GM12878 (cell line): Measurements from ENCODE around the gene WDR48. TPM values are rescaled to one million over a fixed set of nuclear protein-coding genes. Genes with fewer than 3 reads are reported as not detected.

Source experiments
- ATAC-seq: fragments of 200-7000 bp; cut with Tn5 transposase; 3 replicates; pipeline ENCODE4 v1.9.1; 2020; ENCODE audit warnings: mild to moderate bottlenecking, moderate library complexity
- BruUV-seq: library from RNA; stranded (reverse); fragments of 400-500 nt; replicated peaks from 2 replicates; lab custom pipeline; 2021; lab: Mats Ljungman, UMichigan
- CTCF ChIA-PET: fragments of 300-600 bp; sonication (Branson Sonifier 250); formaldehyde crosslinking; extraction: SDS; loops from one replicate; lab custom pipeline; 2021; ENCODE audit warnings: inconsistent platforms; lab: Yijun Ruan, JAX
- POLR2A ChIA-PET: fragments of 350-600 bp; formaldehyde crosslinking; extraction: SDS; loops from one replicate; lab custom pipeline; 2021; ENCODE audit warnings: inconsistent platforms; lab: Charles Lee
- RAD21 ChIA-PET: fragments of 300-600 bp; sonication (Branson Sonifier 250); formaldehyde crosslinking; loops from one replicate; lab custom pipeline; 2023; ENCODE audit warnings: antibody characterized with exemption; ENCODE audit not compliant: unreplicated experiment; lab: Charles Lee
- SMC1A ChIA-PET: fragments of 300-600 bp; sonication (Branson Sonifier 250); formaldehyde crosslinking; loops from one replicate; lab custom pipeline; 2023; ENCODE audit not compliant: unreplicated experiment, uncharacterized antibody; lab: Charles Lee
- DNase-seq: peaks from one replicate; pipeline ENCODE4 v3.0.0-alpha.2; 2011; ENCODE audit warnings: low read depth, low spot score
- FAIRE-seq: peaks from 3 replicates; lab custom pipeline; 2011; peaks lifted over from hg19 to GRCh38; lab: Jason Lieb, UNC
- H2AFZ ChIP-seq: 2 replicates; pipeline ENCODE4 v1.6.0; 2011; ENCODE audit warnings: low read depth, low read length, control low read depth; ENCODE audit not compliant: control insufficient read depth
- H3K27ac ChIP-seq: 2 replicates; pipeline ENCODE4 v1.5.1; 2011; ENCODE audit warnings: control low read depth; ENCODE audit not compliant: control insufficient read depth, insufficient read depth
- H3K27me3 ChIP-seq, 2 experiments: replicated peaks in 1 of 2; 2 replicates each; pipeline versions ENCODE4 v1.6.0 to v1.6.1; 2011; ENCODE audit warnings: low read length in 1 of 2; ENCODE audit not compliant: control insufficient read depth in 2 of 2, insufficient read depth in 2 of 2
- H3K36me3 ChIP-seq, 2 experiments: 2 replicates each; pipeline ENCODE4 v1.5.1; 2011; ENCODE audit warnings: low read length in 1 of 2; ENCODE audit not compliant: control insufficient read depth in 2 of 2, insufficient read depth in 2 of 2
- H3K4me1 ChIP-seq: 2 replicates; pipeline ENCODE4 v1.6.1; 2011; ENCODE audit warnings: mild to moderate bottlenecking, low read length, moderate library complexity, mixed read lengths; ENCODE audit not compliant: control insufficient read depth, insufficient read depth
- H3K4me2 ChIP-seq: 2 replicates; pipeline ENCODE4 v1.6.0; 2011; ENCODE audit warnings: control low read depth; ENCODE audit not compliant: control insufficient read depth, insufficient read depth
- H3K4me3 ChIP-seq: fragments of 200-600 bp; sonication (generic); 2 replicates; pipeline ENCODE4 v1.5.1; 2016
- H3K79me2 ChIP-seq: 2 replicates; pipeline ENCODE4 v1.6.0; 2011; ENCODE audit warnings: low read length; ENCODE audit not compliant: control insufficient read depth, insufficient read depth
- H3K9ac ChIP-seq: 2 replicates; pipeline ENCODE4 v1.8.0; 2011; ENCODE audit warnings: low read length, control low read depth, mixed read lengths; ENCODE audit not compliant: control insufficient read depth, insufficient read depth
- H3K9me3 ChIP-seq: replicated peaks from 3 replicates; pipeline ENCODE4 v1.5.1; 2011; ENCODE audit warnings: mild to moderate bottlenecking, low read length; ENCODE audit not compliant: control insufficient read depth, insufficient read depth
- H4K20me1 ChIP-seq: 2 replicates; pipeline ENCODE4 v1.6.0; 2011; ENCODE audit not compliant: control insufficient read depth, insufficient read depth
- MTA2 ChIP-seq: fragments of 450-650 bp; IDR thresholded peaks from 2 replicates; pipeline ENCODE4 v1.6.1; 2016; ENCODE audit warnings: low read depth, mild to moderate bottlenecking, moderate library complexity
- SRF ChIP-seq, 2 experiments: IDR thresholded peaks; 2 replicates each; pipeline ENCODE4 v1.6.1; 2011; ENCODE audit warnings: low read depth in 2 of 2, low read length in 2 of 2, mild to moderate bottlenecking in 1 of 2, moderate library complexity in 1 of 2
- WGBS: methylation state at CpG from one replicate; pipeline ENCODE4 v1.1.6; 2016; ENCODE audit warnings: low lambda C conversion rate; ENCODE audit not compliant: insufficient replicate concordance, insufficient coverage; ENCODE audit errors: missing lambda C conversion rate; 5-methylcytosine and 5-hydroxymethylcytosine counted together
- in situ Hi-C: fragments of 300-500 bp; cut with MboI; formaldehyde crosslinking; loops from 9 replicates; pipeline ENCODE4 v1.14.3; 2018; ENCODE audit warnings: mixed read lengths
- intact Hi-C: fragments of 100-400 bp; cut with micrococcal nuclease; formaldehyde crosslinking; loops from one replicate; pipeline ENCODE4 v1.14.2; 2022; ENCODE audit not compliant: unreplicated experiment
- polyA plus RNA-seq, 11 experiments: library from polyadenylated mRNA; depleted of rRNA in 4 of 11; unstranded in 6 of 11; stranded (reverse) in 5 of 11; fragments of >200 nt; fragmentation: Nextera tagmentation in 4 of 11; fragmentation: Illumina TruSeq in 1 of 11; extraction: Ambion mirVana in 4 of 11; extraction: Trizol in 1 of 11; gene quantifications; 1 replicate in 1 of 11; 2 replicates in 10 of 11; pipeline versions ENCODE4 v1.2.1 to v1.2.3, GENCODE V29; 2011 to 2016; ENCODE audit warnings: inconsistent platforms in 2 of 11, missing spikeins in 2 of 11, low read depth in 1 of 11
- total RNA-seq, 4 experiments: library from RNA; depleted of rRNA in 3 of 4; stranded (reverse); fragments of >200 nt in 3 of 4; fragmentation: Illumina TruSeq in 1 of 4; extraction: Trizol in 1 of 4; gene quantifications; 2 replicates each; pipeline versions ENCODE4 v1.2.1 to v1.2.3, GENCODE V29; 2013 to 2021
- TF ChIP-seq, protein P1 (sequence below): IDR thresholded peaks from 2 replicates; pipeline ENCODE4 v1.6.1; 2012; ENCODE audit warnings: low read depth, low read length, improper control_type of control experiment
- TF ChIP-seq, protein P2 (sequence below): fragments of 450-650 bp; IDR thresholded peaks from 2 replicates; pipeline ENCODE4 v1.6.1; 2017; ENCODE audit warnings: antibody characterized with exemption, mild to moderate bottlenecking, moderate library complexity

WDR48 gene
- total and polyA plus RNA-seq, 10 of the 15 experiments (the other 5 are each of a cell fraction or from before 2014, with no cell fraction given) = 16.8 to 43.8 (median 29.0) TPM

DNA sequence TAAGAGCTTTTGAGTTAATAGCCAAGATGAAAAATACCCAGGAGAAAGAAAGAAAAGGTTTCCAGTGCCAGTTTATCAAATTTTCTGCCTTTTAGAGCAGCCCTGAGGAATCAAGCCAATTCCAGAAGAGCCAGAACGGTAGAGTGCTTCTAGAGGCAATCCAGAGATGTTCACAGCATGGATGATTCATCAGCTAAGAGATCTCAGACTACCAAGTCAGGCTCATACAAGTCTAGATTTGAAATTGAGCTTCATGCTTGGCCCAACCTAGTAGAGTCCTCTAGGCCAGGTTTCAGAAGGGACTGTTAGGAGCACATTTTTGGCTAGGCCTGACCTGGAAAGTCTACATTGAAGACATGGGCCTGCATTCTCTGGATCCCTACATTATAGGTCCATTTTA is 15.5 kb downstream of the WDR48 start:
- FAIRE-seq (no peak), ATAC-seq (no peak), DNase-seq (no peak)
- Histone ChIP-seq H3K27ac (no peak overlapping the region), H3K4me1 (no peaks in the 10 kb centered on the region), H2AFZ (no peak overlapping the region), H3K79me2 (no peaks in the 10 kb centered on the region), H3K9me3 (no peaks in the 10 kb centered on the region), H3K4me3 (no peak overlapping the region), H3K4me2 (no peak overlapping the region), H3K9ac (no peak overlapping the region), H4K20me1 (no peaks in the 10 kb centered on the region), H3K27me3 (no peaks in the 10 kb centered on the region), H3K36me3 (peaks cover 0 to 8% of the 10 kb centered on the region in 2 experiments; a peak in 2 of 4 replicates)
- intact Hi-C loops = no loop called here
- RAD21 ChIA-PET = no interaction called here
- BruUV-seq = no TSS peak
- TF ChIP-seq SRF (IDR thresholded peaks at IDR 0.05; ENCODE audit: low read depth in 2 of 2, low read length in 2 of 2) = no peak
- TF ChIP-seq, protein P1, sequence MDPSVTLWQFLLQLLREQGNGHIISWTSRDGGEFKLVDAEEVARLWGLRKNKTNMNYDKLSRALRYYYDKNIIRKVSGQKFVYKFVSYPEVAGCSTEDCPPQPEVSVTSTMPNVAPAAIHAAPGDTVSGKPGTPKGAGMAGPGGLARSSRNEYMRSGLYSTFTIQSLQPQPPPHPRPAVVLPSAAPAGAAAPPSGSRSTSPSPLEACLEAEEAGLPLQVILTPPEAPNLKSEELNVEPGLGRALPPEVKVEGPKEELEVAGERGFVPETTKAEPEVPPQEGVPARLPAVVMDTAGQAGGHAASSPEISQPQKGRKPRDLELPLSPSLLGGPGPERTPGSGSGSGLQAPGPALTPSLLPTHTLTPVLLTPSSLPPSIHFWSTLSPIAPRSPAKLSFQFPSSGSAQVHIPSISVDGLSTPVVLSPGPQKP = no peak
- TF ChIP-seq, protein P2, sequence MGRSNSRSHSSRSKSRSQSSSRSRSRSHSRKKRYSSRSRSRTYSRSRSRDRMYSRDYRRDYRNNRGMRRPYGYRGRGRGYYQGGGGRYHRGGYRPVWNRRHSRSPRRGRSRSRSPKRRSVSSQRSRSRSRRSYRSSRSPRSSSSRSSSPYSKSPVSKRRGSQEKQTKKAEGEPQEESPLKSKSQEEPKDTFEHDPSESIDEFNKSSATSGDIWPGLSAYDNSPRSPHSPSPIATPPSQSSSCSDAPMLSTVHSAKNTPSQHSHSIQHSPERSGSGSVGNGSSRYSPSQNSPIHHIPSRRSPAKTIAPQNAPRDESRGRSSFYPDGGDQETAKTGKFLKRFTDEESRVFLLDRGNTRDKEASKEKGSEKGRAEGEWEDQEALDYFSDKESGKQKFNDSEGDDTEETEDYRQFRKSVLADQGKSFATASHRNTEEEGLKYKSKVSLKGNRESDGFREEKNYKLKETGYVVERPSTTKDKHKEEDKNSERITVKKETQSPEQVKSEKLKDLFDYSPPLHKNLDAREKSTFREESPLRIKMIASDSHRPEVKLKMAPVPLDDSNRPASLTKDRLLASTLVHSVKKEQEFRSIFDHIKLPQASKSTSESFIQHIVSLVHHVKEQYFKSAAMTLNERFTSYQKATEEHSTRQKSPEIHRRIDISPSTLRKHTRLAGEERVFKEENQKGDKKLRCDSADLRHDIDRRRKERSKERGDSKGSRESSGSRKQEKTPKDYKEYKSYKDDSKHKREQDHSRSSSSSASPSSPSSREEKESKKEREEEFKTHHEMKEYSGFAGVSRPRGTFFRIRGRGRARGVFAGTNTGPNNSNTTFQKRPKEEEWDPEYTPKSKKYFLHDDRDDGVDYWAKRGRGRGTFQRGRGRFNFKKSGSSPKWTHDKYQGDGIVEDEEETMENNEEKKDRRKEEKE = no peak
- TF ChIP-seq MTA2 = no peak
- 29% methylated on average over 1 of the region's 1 CpG for WGBS
- in situ Hi-C loops = no loop called here
- SMC1A ChIA-PET = interaction anchor here (1.3 to 1.4 kb wide), 2 partner anchors 10 to 11 kb away, joined by 3 to 6 read pairs; no protein-coding TSS in a partner anchor
- POLR2A ChIA-PET = no interaction called here
- CTCF ChIA-PET = interaction anchor here (2.1 kb wide), 1 partner anchor 221 kb away, joined by 9 read pairs; no protein-coding TSS in a partner anchor
